Measurements from ENCODE around the gene COMTD1. TPM values are rescaled to one million over a fixed set of nuclear protein-coding genes. Genes with fewer than 3 reads are reported as not detected.
"Not testable (repeated sequence)": the region's sequence is repeated elsewhere in the genome, so short reads cannot be mapped to it uniquely, and the experiment has no call there.

The COMTD1 gene
- total RNA-seq, 6 experiments from 2014 or later = 14.3 to 88.7 (median 22.1) TPM

DNA sequence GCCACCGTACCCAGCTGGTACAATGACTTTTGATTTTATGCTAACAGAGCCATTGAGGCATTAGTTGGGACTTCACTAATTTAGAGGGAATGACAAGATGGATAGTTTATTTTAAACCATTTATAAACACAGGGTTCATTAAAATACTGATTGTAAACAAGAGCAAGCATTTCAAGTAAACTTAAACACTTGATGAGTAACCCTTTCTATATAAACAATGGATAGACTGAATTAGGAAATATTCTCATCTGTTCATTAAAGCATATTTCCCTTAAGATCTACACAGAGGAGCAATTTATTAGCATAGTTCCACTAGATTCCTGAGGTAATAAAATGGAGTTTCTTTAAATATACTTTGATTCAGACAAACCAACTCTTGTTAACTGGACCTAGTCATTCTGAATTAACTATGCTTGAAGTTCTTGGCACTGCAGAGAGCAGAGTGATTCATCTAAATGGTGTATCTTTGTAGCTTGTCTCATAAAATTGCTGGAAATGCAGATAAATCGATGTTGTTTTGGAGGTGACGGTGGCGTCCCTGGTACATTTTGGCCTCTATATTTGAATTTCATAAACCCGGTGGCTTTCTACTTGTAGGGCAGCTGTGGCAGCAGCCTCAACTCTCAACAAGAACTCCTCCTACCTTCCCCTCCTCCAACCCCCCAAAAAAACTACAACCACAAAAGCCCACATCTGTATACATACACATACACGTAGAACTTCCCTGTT lies 40.6 kb downstream of the COMTD1 start:
- DNase-seq (no peak), ATAC-seq (no peak)
- no peak overlapping the region for H3K4me3 ChIP-seq
- WGBS (ENCODE audit: insufficient coverage, low coverage, low lambda C conversion rate, missing lambda C conversion rate) = 78% methylated on average over 6 of the region's 6 CpGs
- H3K4me1 ChIP-seq = peaks cover 0 to 8% (median 0%) of the 10 kb centered on the region in 4 donors
- no peak for TF ChIP-seq POLR2A (IDR thresholded peaks at IDR 0.05)
- TF ChIP-seq, protein P1, sequence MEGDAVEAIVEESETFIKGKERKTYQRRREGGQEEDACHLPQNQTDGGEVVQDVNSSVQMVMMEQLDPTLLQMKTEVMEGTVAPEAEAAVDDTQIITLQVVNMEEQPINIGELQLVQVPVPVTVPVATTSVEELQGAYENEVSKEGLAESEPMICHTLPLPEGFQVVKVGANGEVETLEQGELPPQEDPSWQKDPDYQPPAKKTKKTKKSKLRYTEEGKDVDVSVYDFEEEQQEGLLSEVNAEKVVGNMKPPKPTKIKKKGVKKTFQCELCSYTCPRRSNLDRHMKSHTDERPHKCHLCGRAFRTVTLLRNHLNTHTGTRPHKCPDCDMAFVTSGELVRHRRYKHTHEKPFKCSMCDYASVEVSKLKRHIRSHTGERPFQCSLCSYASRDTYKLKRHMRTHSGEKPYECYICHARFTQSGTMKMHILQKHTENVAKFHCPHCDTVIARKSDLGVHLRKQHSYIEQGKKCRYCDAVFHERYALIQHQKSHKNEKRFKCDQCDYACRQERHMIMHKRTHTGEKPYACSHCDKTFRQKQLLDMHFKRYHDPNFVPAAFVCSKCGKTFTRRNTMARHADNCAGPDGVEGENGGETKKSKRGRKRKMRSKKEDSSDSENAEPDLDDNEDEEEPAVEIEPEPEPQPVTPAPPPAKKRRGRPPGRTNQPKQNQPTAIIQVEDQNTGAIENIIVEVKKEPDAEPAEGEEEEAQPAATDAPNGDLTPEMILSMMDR (IDR thresholded peaks at IDR 0.05) = no peak
- intact Hi-C loops (cut with DNase I) = no loop called here
- H3K27me3 ChIP-seq = no peaks in the 10 kb centered on the region
- H3K36me3 ChIP-seq = no peaks in the 10 kb centered on the region
- H3K27ac ChIP-seq = no peak overlapping the region
- no peaks in the 10 kb centered on the region for H3K9me3 ChIP-seq

DNA sequence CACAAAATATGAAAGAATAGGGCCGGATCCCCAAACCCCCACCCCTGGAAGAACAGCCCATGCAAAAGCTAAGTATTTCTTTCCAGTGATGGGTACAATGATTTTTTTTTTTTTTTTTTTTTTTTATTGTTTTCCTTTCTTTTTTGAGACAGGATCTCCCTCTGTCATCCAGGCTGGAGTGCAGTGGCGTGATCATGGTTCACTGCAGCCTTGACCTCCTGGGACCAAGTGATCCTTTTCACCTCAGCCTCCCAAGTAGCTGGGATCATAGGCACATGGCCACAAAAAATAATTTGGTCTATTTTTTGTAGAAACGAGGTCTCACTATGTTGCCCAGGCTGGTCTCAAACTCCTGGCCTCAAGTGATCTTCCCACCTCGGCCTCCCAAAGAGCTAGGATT lies 41.1 kb downstream of the COMTD1 start:
- H3K4me1 ChIP-seq; H3K27me3 ChIP-seq; ATAC-seq; H3K9me3 ChIP-seq; DNase-seq; intact Hi-C loops (cut with DNase I); H3K27ac ChIP-seq; H3K36me3 ChIP-seq; H3K4me3 ChIP-seq: not testable (repeated sequence)
- 82% methylated on average over 4 of the region's 4 CpGs for WGBS (ENCODE audit: insufficient coverage, low coverage, low lambda C conversion rate, missing lambda C conversion rate)

DNA sequence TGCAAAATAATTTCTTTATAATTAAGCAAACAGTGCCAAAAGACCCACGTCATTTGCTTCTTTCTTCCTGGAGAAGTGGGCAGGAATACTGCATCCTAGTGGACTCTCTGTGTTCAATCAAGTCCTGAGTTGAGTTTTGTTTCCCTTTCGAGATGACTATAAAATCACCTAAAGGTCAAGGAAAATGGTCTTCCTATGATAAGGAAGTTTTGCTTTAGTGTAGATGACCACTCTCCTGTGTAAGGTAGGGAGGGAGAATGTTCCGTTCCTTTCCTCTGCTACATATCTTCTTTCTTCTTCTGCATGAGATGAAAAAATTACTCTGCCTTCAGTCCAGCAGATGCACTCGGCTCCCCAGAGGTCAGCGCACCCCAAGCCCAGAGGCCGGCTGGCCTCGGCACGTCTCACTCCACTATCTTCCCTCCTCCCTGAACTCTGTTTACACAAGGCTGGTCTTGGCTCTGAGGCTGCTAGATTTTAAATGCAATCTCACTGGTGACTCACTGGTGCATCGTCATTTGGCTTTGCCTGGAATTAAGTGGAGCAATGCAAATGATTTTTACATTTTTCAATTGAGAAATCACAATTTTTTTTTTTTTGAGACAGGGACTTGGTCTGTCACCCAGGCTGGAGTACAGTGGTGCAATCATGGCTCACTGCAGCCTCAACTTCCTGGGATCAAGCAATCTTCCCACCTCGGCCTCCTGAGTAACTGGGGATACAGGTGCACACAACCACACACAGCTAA lies 43.8 kb downstream of the COMTD1 start:
- Histone ChIP-seq H3K27ac (peak overlapping the region; percentile 3 to 42 (median 34)), H3K36me3 (no peaks in the 10 kb centered on the region), H3K27me3 (no peaks in the 10 kb centered on the region), H3K4me3 (peak overlapping the region in 1 of 3 donors; percentile 4), H3K4me1 (peaks cover 0 to 24% (median 4%) of the 10 kb centered on the region in 4 donors), H3K9me3 (no peaks in the 10 kb centered on the region)
- DNase-seq = peak; percentile 69 to 81 (median 76)
- intact Hi-C loops (cut with DNase I) = no loop called here
- TF ChIP-seq, protein P1 (IDR thresholded peaks at IDR 0.05) = peak in 2 of 4 donors; percentile 6 to 14
- TF ChIP-seq POLR2A (IDR thresholded peaks at IDR 0.05) = no peak
- ATAC-seq = peak; percentile 94 to 97 (median 96)
- WGBS (ENCODE audit: insufficient coverage, low coverage, low lambda C conversion rate, missing lambda C conversion rate) = 33% methylated on average over 10 of the region's 10 CpGs

DNA sequence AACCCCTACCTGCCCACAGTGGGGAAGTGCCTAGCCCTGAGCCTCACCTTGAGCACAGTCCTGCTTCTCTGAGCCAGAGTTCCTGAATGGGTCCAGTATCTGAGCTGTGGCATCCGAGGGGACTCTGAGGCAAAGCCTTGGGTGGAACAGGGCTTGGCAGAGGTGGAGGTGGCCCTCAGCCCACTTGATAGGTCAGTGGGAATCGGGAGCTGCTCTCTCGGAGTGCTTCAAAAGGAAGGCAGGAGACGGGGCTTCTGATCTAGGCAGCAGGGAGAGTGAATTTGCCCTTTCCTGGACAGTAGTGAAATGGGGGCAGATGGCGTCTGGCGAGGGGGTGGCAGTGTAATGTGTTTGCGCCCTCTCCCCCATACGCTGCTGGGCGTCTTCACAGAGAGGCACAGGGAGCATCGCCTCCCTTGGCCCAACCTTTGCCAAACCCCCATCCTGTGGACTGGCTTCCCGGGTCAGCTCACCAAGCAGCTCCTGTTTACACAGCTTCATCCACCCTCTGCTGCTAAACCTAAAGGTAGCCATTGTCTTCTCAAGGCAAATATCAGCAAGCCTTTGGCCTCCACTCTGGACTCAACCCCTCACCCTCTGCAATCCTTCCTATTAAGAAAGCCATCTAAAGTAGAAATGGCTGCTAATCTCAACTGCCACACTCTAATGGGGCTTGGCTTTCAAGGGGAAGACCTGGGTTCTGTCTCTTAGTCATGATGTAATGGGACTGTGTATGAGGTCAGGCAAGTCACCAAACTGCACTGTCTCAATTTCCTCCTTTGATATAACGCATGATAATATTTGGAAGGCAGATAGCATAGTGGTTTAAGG lies 46.3 kb downstream of the COMTD1 start:
- 95% methylated on average over 2 of the region's 12 CpGs for WGBS (ENCODE audit: insufficient coverage, low coverage, low lambda C conversion rate, missing lambda C conversion rate)
- intact Hi-C loops (cut with DNase I) = loop anchor here in 1 of 2 donors (10.0 kb wide), 1 partner anchor 45 kb away; the partner anchor contains the start of gene COMTD1

DNA sequence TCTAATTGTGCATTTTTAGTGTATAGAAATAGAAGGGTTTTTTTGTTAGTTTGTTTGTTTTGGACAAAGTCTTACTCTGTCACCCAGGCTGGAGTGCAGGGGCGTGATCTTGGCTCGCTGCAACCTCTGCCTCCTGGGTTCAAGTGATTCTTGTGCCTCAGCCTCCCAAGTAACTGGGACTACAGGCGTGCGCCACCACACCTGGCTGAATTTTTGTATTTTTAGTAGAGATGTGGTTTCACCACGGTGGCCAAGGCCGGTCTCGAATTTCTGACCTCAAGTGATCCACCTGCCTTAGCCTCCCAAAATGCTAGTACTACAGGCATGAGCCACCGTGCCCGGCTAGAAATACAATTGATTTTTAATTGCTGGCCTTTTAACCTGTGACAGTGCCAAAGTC lies 47.2 kb downstream of the COMTD1 start:
- peaks cover 0 to 35% (median 5%) of the 10 kb centered on the region in 4 donors for H3K4me1 ChIP-seq
- H3K27me3 ChIP-seq, ATAC-seq, H3K36me3 ChIP-seq, H3K27ac ChIP-seq, H3K9me3 ChIP-seq, H3K4me3 ChIP-seq, DNase-seq: not testable (repeated sequence)
- 71% methylated on average over 4 of the region's 9 CpGs for WGBS (ENCODE audit: insufficient coverage, low coverage, low lambda C conversion rate, missing lambda C conversion rate)
- intact Hi-C loops (cut with DNase I) = loop anchor here in 1 of 2 donors (10.0 kb wide), 1 partner anchor 46 kb away; the partner anchor contains the start of gene COMTD1

More for the DNA sequence above, 46.3 kb downstream of the COMTD1 start:
- Histone ChIP-seq H3K27me3 (no peaks in the 10 kb centered on the region), H3K9me3 (no peaks in the 10 kb centered on the region), H3K27ac (no peak overlapping the region), H3K4me3 (no peak overlapping the region), H3K36me3 (no peaks in the 10 kb centered on the region), H3K4me1 (peaks cover 0 to 35% (median 5%) of the 10 kb centered on the region in 4 donors)
- no peak for ATAC-seq
- TF ChIP-seq POLR2A (IDR thresholded peaks at IDR 0.05) = no peak
- TF ChIP-seq, protein P1 (IDR thresholded peaks at IDR 0.05) = no peak
- DNase-seq = no peak

Data from right lobe of liver (tissue), 6 donors.